ENCODE data around the gene ZFYVE28.
"Not testable (repeated sequence)": the region's sequence is repeated elsewhere in the genome, so short reads cannot be mapped to it uniquely, and the experiment has no call there.

DNA sequence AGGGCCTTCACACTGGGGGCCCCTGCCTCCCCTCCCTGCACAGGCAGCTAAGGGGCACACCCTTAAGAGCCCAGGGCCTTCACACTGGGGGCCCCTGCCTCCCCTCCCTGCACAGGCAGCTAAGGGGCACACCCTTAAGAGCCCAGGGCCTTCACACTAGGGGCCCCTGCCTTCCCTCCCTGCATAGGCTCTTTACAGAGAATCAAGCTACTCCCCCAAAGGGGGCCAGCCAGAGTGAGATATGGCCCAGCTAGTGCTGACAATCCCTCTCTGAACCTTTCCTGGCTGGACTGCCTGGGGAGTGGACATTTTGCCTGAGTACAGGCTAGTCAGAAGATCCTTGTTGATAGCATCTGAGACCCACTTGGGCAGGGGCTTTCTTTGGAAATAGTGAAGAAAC, 47.1 kb upstream of the ZFYVE28 start:
- TF ChIP-seq, protein P1, sequence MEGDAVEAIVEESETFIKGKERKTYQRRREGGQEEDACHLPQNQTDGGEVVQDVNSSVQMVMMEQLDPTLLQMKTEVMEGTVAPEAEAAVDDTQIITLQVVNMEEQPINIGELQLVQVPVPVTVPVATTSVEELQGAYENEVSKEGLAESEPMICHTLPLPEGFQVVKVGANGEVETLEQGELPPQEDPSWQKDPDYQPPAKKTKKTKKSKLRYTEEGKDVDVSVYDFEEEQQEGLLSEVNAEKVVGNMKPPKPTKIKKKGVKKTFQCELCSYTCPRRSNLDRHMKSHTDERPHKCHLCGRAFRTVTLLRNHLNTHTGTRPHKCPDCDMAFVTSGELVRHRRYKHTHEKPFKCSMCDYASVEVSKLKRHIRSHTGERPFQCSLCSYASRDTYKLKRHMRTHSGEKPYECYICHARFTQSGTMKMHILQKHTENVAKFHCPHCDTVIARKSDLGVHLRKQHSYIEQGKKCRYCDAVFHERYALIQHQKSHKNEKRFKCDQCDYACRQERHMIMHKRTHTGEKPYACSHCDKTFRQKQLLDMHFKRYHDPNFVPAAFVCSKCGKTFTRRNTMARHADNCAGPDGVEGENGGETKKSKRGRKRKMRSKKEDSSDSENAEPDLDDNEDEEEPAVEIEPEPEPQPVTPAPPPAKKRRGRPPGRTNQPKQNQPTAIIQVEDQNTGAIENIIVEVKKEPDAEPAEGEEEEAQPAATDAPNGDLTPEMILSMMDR (IDR thresholded peaks at IDR 0.05): not testable (repeated sequence)
- TF ChIP-seq EZH2phosphoT487, EZH2 (IDR thresholded peaks at IDR 0.05): not testable (repeated sequence)
